HUDEP-2 (cell line): ENCODE results near the gene MYO9B.

Experiments used
- DNase-seq, 76 experiments: peaks; one replicate each; lab custom pipeline; 2025; ENCODE audit not compliant: unreplicated experiment in 76 of 76; lab: John Stamatoyannopoulos, UW

Gene MYO9B

GRCh38 chr19:17061205-17061604 is 14.4 kb upstream of the MYO9B start:
- no peak for DNase-seq

DNA sequence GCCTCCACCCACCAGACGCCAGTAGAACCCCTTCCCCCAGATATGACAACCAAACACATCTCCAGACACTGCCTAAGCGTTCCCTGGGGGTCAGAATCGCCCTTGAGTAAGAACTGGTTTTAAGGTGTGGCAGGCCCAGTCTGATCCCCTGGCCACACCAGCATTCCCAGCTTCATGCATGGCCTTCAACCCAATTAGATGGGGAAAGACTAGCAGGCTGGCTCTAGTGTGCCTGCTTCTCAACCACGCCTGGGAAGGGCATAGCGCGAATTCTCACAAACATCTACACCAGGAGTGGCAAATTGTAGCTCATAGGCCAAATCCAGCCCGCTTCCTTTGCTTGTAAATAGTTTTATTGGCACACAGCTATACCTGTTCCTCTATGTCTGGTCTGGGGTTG is 13.9 kb upstream of the MYO9B start:
- DNase-seq, result no peak

DNA sequence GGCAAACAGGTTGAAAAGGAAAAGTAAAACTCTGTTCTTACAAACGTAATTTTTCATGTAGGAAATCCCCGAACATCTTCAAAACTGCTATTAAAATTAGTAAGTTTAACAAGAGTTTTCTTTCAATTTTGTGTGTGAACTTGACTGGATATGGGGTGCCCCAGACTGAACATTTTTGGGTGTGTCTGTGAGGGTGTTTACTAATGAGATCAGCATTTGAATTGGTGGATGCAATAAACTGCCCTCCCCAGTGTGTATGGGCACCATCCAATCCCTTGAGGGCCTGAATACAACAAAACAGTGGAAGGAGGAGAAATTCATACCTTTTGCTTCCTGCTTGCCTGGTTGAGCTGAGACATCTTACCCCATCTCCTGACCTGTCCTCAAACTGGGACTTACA is 12.1 kb upstream of the MYO9B start:
- DNase-seq, result no peak

- no peak for DNase-seq
These were observed 6.4 kb upstream of the MYO9B start for GRCh38 chr19:17069193-17069592.

DNA sequence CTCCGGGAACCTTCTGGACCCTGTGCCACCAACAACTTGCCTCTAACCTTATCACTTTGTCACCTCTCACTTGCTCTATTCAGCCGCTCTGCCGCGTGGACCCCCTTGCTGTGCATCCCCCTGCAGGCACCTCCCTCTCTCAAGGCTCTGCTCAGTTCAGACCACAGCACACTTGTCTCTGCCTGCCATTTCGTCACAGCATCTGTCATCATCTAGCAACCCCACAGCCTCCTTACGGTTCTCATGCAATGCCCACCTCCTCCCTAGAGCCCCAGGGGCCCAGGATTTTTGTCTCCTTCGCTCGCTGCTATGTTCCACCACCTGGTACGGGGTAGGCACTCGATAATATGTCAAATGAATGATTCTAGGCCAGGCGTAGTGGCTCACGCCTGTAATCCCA is 5.2 kb upstream of the MYO9B start:
- no peak for DNase-seq

DNA sequence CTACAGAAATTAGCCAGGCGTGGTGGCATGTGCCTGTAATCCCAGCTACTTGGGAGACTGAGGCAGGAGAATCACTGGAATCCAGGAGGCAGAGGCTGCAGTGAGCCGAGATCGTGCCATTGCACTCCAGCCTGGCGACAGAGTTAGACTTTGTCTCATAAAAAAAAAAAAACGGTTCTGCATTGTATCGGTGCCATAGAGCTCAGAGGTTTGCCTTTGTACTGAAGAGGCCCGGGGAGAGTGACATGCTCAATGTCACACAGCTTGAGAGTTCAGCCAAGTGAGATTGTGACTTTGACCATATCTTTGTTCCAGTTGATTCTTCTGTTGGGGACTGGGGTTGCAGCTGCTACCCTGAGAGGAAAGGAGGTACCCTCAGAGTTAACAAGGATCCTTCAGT is 4.7 kb upstream of the MYO9B start:
- DNase-seq, result no peak

DNA sequence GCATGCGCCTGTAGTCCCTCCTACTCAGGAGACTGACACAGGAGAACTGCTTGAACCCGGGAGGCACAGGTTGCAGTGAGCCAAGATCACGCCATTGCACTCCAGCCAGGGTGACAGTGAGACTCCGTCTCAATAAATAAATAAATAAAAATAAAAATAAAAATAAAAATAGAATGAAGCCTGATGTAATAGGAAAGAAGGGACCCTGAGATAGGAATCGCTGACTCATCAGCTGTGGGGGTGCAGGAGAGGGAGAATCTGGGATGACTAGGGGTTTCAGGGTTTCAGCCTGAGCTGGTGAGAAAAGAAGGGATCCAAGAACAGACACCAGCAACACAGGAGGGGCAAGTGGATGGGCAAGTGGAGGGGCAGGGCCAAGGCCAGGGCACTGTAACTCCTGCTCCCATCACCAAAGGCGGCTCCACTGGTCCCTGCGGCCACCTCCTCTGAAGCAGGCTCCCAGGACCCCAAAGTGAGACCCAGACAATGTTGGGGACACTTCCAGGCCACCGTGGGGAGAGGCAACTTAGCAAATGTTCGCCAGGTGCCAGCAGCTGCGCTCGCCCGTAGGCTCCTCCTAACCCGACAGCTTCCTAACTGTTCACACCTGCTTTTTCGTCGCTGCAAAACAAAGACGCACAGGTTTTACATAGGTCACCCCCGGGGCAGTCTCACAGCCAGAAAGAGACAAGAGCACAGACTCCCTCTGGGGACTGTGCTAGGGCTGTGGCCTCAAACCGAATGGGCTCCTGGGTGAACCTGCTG is 1.5 kb upstream of the MYO9B start:
- DNase-seq, result peak in 3 of 76 experiments; percentile 26 to 37 (median 27)

DNA sequence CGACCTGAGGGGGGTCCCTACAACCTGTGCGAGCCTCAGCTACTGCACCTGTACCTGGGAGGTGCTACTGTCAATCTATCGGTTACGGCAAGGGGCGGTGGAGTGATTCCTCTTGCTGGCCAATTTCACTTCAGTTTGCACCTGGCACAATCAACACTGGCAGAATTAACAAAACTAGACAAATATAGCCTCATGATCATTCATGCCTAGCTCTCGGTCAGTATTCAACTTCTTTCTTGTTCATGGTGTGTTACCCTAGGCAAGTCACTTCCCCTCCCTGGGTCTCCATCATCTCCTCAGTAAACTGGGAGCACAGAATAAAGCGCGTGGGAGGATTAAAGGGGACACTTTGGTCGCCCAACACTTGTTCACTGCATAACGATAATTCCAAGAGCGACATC is 943 bp upstream of the MYO9B start:
- no peak for DNase-seq

DNA sequence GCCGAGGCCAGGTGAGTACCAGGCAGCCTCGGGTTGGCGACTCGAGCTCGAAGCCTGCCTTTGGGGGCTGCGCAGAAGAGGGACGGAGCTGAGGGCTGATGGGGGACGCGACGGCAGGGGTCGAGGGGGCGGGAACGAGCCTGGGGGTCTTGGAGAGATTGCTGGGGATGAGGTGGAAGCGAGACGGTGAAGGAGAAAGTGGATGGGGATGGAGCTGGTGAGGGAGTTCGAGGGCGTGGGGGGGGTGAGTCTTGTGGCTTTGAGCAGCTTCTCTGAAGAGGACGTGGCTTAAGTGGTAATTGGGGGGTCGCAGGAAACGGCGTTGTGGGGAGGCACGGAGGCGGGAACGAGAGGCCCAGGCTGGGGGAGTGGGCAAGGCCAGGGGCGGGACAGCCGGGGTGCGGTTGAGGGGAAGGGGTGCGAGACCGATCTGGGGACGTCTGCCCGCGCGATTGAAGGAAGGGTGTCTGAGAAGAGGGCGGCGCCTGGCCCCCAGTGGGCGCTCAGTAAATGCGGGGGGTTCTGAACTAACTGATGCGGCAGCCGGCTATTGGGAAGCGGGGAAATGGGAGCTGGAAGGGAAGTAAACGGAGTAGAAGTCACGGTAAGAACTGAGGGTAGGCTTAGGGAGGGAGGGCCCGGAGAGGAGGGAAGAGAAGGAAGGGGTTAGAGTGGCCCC is 426 bp downstream of the MYO9B start:
- peak in 12 of 76 experiments; percentile 12 to 44 (median 32) for DNase-seq

- no peak for DNase-seq
These were observed 990 bp downstream of the MYO9B start for GRCh38 chr19:17076543-17076991.

- no peak for DNase-seq
These were observed 2.0 kb downstream of the MYO9B start for GRCh38 chr19:17077447-17078028.

DNA sequence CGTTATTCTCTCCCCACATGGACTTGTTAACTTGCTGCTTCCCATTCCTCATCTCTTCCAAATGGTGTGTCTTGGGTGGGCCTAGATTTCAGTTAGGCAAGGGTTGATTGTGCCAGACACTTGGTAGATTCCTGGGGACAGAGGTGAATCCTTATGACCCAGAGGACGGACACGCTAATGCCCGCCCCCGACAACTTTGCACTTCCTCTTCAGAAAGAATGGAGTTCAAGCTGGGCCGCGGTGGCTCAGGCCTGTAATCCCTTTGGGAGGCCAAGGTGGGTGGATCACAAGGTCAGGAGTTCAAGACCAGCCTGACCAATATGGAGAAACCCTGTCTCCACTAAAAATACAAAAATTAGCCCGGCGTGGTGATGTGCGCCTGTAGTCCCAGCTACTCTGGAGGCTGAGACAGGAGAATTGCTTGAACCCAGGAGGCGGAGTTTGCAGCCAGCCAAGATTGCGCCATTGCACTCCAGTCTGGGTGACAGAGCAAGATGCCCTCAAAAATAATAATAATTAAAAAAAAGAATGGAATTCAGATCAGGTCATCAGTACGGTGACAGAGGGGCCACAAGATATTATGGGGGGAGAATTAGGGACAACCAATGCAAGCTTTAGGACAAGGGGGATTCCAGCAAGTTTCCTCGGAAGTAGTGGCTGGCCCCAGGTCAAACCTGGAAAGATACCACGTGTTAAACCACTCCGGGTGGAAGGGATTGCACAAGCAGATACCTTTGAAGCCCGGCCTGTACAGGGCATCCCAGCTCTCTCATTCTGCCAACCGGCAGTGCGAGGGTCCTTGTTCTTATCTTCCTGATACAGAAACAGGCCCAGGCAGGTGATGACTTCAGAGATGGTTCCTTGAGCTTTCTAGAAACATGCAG is 2.7 kb downstream of the MYO9B start:
- no peak for DNase-seq

- no peak for DNase-seq
These were observed 3.5 kb downstream of the MYO9B start for GRCh38 chr19:17078920-17079709.

DNA sequence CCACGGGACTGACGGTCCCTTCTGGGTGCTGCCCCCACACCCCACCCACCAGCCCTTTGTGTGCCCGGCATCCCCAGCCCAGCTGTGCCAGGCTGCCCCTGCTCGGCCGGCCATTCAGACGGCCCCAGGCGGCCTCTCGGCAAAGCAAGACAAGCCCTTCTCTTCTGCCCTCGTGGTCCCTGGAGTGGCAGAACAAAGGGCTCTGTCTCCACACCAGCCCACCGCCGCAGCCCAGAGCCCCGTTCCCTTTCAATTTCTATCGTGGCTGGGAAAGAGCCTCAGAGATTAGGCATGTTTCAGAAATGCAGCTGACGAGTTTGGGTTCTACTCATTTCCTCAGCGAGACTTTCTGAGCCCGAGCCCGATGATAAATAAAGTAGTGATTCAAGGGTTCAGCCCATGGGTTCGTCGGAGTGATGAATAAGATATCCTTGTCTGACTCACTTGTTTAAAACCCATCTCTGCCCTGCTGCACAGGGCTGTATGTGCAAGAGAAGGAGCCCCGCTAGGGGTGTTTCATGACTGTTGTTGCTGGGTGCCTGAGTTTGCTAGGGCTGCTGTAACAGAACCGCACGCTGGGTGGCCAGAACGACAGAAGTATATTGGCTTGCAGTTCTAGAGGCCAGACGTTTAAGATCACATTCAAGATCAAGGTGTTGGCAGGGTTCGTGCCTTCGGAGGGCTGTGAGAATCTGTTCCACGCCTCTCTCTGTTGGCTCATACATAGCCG is 4.3 kb downstream of the MYO9B start:
- peak in 5 of 76 experiments; percentile 15 to 30 (median 28) for DNase-seq

- no peak for DNase-seq
These were observed 4.8 kb downstream of the MYO9B start for GRCh38 chr19:17080440-17080801.

GRCh38 chr19:17081672-17082630 is 6.4 kb downstream of the MYO9B start:
- no peak for DNase-seq

- no peak for DNase-seq
These were observed 10.5 kb downstream of the MYO9B start for GRCh38 chr19:17086120-17086519.

DNA sequence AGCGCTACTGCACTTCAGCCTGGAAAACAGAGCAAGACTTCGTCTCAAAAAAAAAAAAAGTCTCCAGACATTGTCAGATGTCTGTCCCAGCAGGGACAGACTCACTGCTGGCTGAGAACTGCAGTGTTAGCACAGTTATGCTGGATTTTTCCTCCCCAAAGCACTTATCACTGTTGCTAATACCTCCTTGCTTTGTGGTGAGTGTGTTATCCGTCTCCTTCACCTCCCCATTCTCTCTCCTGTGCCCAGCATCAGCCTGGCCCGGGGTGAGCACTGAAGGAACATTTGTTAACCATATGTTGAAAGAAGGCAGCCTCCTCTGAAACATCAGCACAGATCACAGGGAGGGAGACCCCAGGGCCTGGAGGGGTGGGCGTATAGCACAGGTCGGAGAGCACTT is 11.3 kb downstream of the MYO9B start:
- no peak for DNase-seq
